ENCODE measurements around the gene FDXR. TPM values are rescaled to one million over a fixed set of nuclear protein-coding genes. Genes with fewer than 3 reads are reported as not detected.

FDXR gene
- total RNA-seq, result 10 to 100 TPM in 1 of 4 donors, 1 to 10 TPM in 3; 4.9 to 10.5 (median 7.1) TPM
- 9.9 TPM for polyA plus RNA-seq
- long read RNA-seq, donor 1, transcript FDXR-205 (11 exons, 1,827 nt), result minor isoform, 11 of 53 reads
- long read RNA-seq, donor 1, transcript FDXR-201 (12 exons, 1,875 nt), result major isoform, 27 of 53 reads
- long read RNA-seq, donor 1, partial matches to known transcripts, result 2 of 53 reads
- long read RNA-seq, donor 1, other reads (novel, unspliced or antisense), result 13 of 53 reads
- long read RNA-seq, donor 2, transcript FDXR-201 (12 exons, 1,875 nt), result major isoform, 9 of 12 reads
- long read RNA-seq, donor 2, partial matches to known transcripts, result 0 of 12 reads
- long read RNA-seq, donor 2, other reads (novel, unspliced or antisense), result 3 of 12 reads
- long read RNA-seq, donor 3, transcript FDXR-201 (12 exons, 1,875 nt), result major isoform, 33 of 47 reads
- long read RNA-seq, donor 3, partial matches to known transcripts, result 1 of 47 reads
- long read RNA-seq, donor 3, other reads (novel, unspliced or antisense), result 9 of 47 reads
- long read RNA-seq, donor 4, transcript FDXR-201 (12 exons, 1,875 nt), result major isoform, 11 of 16 reads
- long read RNA-seq, donor 4, partial matches to known transcripts, result 0 of 16 reads
- long read RNA-seq, donor 4, other reads (novel, unspliced or antisense), result 3 of 16 reads

- no peaks in the 10 kb centered on the region for H3K4me1 ChIP-seq (ENCODE audit: control insufficient read depth, insufficient read depth, low read length)
- 4% methylated on average over 38 of the region's 38 CpGs for WGBS
- ATAC-seq, result no peak
- peak within 1 kb of the TSS; percentile 95 for H3K27ac ChIP-seq (ENCODE audit: low read length)
- peak in 1 of 3 donors; percentile 33 for DNase-seq
- no peaks in the 10 kb centered on the region for H3K27me3 ChIP-seq (ENCODE audit: control insufficient read depth, insufficient read depth)
- H3K4me3 ChIP-seq (ENCODE audit: low read length), result peak within 1 kb of the TSS; percentile 76
- intact Hi-C loops (cut with DNase I), result no loop called here
- no peaks in the 10 kb centered on the region for H3K9me3 ChIP-seq (ENCODE audit: control insufficient read depth, low read length)
These were observed at the start of gene FDXR for GRCh38 chr17:74872313-74873036. Gene FDXR (minus strand): TSS chr17:74872994. CDS start chr17:74872944, 50 bp downstream.

- ATAC-seq (no peak), DNase-seq (no peak)
- whole genome bisulfite sequencing, result 46% methylated on average over 6 of the region's 6 CpGs
- H3K4me1 ChIP-seq (ENCODE audit: control insufficient read depth, insufficient read depth, low read length), result no peaks in the 10 kb centered on the region
- H3K4me3 ChIP-seq (ENCODE audit: low read length), result no peak overlapping the region
- no peaks in the 10 kb centered on the region for H3K27me3 ChIP-seq (ENCODE audit: control insufficient read depth, insufficient read depth)
- intact Hi-C loops (cut with DNase I), result no loop called here
- H3K27ac ChIP-seq (ENCODE audit: low read length), result no peak overlapping the region
- no peaks in the 10 kb centered on the region for H3K9me3 ChIP-seq (ENCODE audit: control insufficient read depth, low read length)
These were observed 49.4 kb upstream of the FDXR start for GRCh38 chr17:74922172-74922571.

- Histone ChIP-seq H3K4me3 (ENCODE audit: low read length) (no peak overlapping the region), H3K27ac (ENCODE audit: low read length) (no peak overlapping the region), H3K9me3 (ENCODE audit: control insufficient read depth, low read length) (no peaks in the 10 kb centered on the region), H3K27me3 (ENCODE audit: control insufficient read depth, insufficient read depth) (no peaks in the 10 kb centered on the region), H3K4me1 (ENCODE audit: control insufficient read depth, insufficient read depth, low read length) (no peaks in the 10 kb centered on the region)
- intact Hi-C loops (cut with DNase I), result no loop called here
- ATAC-seq (no peak), DNase-seq (no peak)
- 97% methylated on average over 2 of the region's 2 CpGs for WGBS
These were observed 49.0 kb upstream of the FDXR start for GRCh38 chr17:74921769-74922168.

GRCh38 chr17:74921026-74921681 lies 48.4 kb upstream of the FDXR start:
- Histone ChIP-seq H3K4me3 (ENCODE audit: low read length) (no peak overlapping the region), H3K27me3 (ENCODE audit: control insufficient read depth, insufficient read depth) (no peaks in the 10 kb centered on the region), H3K27ac (ENCODE audit: low read length) (no peak overlapping the region), H3K9me3 (ENCODE audit: control insufficient read depth, low read length) (no peaks in the 10 kb centered on the region), H3K4me1 (ENCODE audit: control insufficient read depth, insufficient read depth, low read length) (no peaks in the 10 kb centered on the region)
- WGBS, result 33% methylated on average over 19 of the region's 19 CpGs
- ATAC-seq, result peak; percentile 47 to 59
- intact Hi-C loops (cut with DNase I), result no loop called here
- DNase-seq, result peak in 2 of 3 donors; percentile 74 to 84

GRCh38 chr17:74920642-74921025 lies 47.8 kb upstream of the FDXR start:
- H3K27me3 ChIP-seq (ENCODE audit: control insufficient read depth, insufficient read depth), result no peaks in the 10 kb centered on the region

GRCh38 chr17:74920306-74920620 lies 47.5 kb upstream of the FDXR start:
- Histone ChIP-seq H3K27me3 (ENCODE audit: control insufficient read depth, insufficient read depth) (no peaks in the 10 kb centered on the region), H3K4me1 (ENCODE audit: control insufficient read depth, insufficient read depth, low read length) (no peaks in the 10 kb centered on the region)

More at GRCh38 chr17:74920642-74921025, 47.8 kb upstream of the FDXR start:
- 41% methylated on average over 6 of the region's 6 CpGs for WGBS
- Histone ChIP-seq H3K4me1 (ENCODE audit: control insufficient read depth, insufficient read depth, low read length) (no peaks in the 10 kb centered on the region), H3K27ac (ENCODE audit: low read length) (no peak overlapping the region), H3K4me3 (ENCODE audit: low read length) (no peak overlapping the region), H3K9me3 (ENCODE audit: control insufficient read depth, low read length) (no peaks in the 10 kb centered on the region)
- intact Hi-C loops (cut with DNase I), result no loop called here
- ATAC-seq (no peak), DNase-seq (no peak)

GRCh38 chr17:74919440-74920305 lies 46.9 kb upstream of the FDXR start:
- WGBS, result 70% methylated on average over 67 of the region's 67 CpGs
- intact Hi-C loops (cut with DNase I), result no loop called here

More at GRCh38 chr17:74920306-74920620, 47.5 kb upstream of the FDXR start:
- H3K9me3 ChIP-seq (ENCODE audit: control insufficient read depth, low read length), result no peaks in the 10 kb centered on the region
- intact Hi-C loops (cut with DNase I), result no loop called here
- H3K27ac ChIP-seq (ENCODE audit: low read length), result no peak overlapping the region
- DNase-seq, result no peak
- 80% methylated on average over 27 of the region's 27 CpGs for WGBS
- no peak overlapping the region for H3K4me3 ChIP-seq (ENCODE audit: low read length)
- no peak for ATAC-seq

GRCh38 chr17:74918906-74919305 lies 46.1 kb upstream of the FDXR start:
- Histone ChIP-seq H3K9me3 (ENCODE audit: control insufficient read depth, low read length) (no peaks in the 10 kb centered on the region), H3K4me3 (ENCODE audit: low read length) (no peak overlapping the region), H3K27me3 (ENCODE audit: control insufficient read depth, insufficient read depth) (no peaks in the 10 kb centered on the region), H3K27ac (ENCODE audit: low read length) (no peak overlapping the region), H3K4me1 (ENCODE audit: control insufficient read depth, insufficient read depth, low read length) (no peaks in the 10 kb centered on the region)
- 82% methylated on average over 5 of the region's 5 CpGs for WGBS
- DNase-seq (no peak), ATAC-seq (no peak)
- intact Hi-C loops (cut with DNase I), result no loop called here

More at GRCh38 chr17:74919440-74920305, 46.9 kb upstream of the FDXR start:
- H3K27ac ChIP-seq (ENCODE audit: low read length), result no peak overlapping the region
- no peaks in the 10 kb centered on the region for H3K9me3 ChIP-seq (ENCODE audit: control insufficient read depth, low read length)
- no peaks in the 10 kb centered on the region for H3K27me3 ChIP-seq (ENCODE audit: control insufficient read depth, insufficient read depth)
- H3K4me3 ChIP-seq (ENCODE audit: low read length), result no peak overlapping the region
- ATAC-seq (no peak), DNase-seq (no peak)
- H3K4me1 ChIP-seq (ENCODE audit: control insufficient read depth, insufficient read depth, low read length), result no peaks in the 10 kb centered on the region

- H3K27me3 ChIP-seq (ENCODE audit: control insufficient read depth, insufficient read depth), result no peaks in the 10 kb centered on the region
- 54% methylated on average over 10 of the region's 10 CpGs for WGBS
- H3K9me3 ChIP-seq (ENCODE audit: control insufficient read depth, low read length), result no peaks in the 10 kb centered on the region
- ATAC-seq, result no peak
- intact Hi-C loops (cut with DNase I), result no loop called here
- no peak overlapping the region for H3K4me3 ChIP-seq (ENCODE audit: low read length)
- no peaks in the 10 kb centered on the region for H3K4me1 ChIP-seq (ENCODE audit: control insufficient read depth, insufficient read depth, low read length)
- no peak overlapping the region for H3K27ac ChIP-seq (ENCODE audit: low read length)
- no peak for DNase-seq
These were observed 44.6 kb upstream of the FDXR start for GRCh38 chr17:74917430-74917829.

- ATAC-seq (no peak), DNase-seq (no peak)
- WGBS, result 92% methylated on average over 11 of the region's 11 CpGs
- H3K4me3 ChIP-seq (ENCODE audit: low read length), result no peak overlapping the region
- no peaks in the 10 kb centered on the region for H3K4me1 ChIP-seq (ENCODE audit: control insufficient read depth, insufficient read depth, low read length)
- intact Hi-C loops (cut with DNase I), result no loop called here
- H3K27ac ChIP-seq (ENCODE audit: low read length), result no peak overlapping the region
- H3K9me3 ChIP-seq (ENCODE audit: control insufficient read depth, low read length), result no peaks in the 10 kb centered on the region
- no peaks in the 10 kb centered on the region for H3K27me3 ChIP-seq (ENCODE audit: control insufficient read depth, insufficient read depth)
These were observed 44.0 kb upstream of the FDXR start for GRCh38 chr17:74916851-74917199.

Data from right cardiac atrium (tissue), 5 donors.